Vagina (tissue), 2 donors: ENCODE data around the gene TEX2. TPM values are rescaled to one million over a fixed set of nuclear protein-coding genes. Genes with fewer than 3 reads are reported as not detected.

Source experiments
- DNase-seq, 2 donors: peaks; one replicate each; pipeline ENCODE4 v3.0.0-alpha.2; 2017; ENCODE audit errors: extremely low spot score in 2 of 2
- H3K27ac ChIP-seq: fragments of 200-600 bp; sonication (generic); one replicate; pipeline ENCODE4 v1.5.1; 2019
- H3K27me3 ChIP-seq: fragments of 200-600 bp; sonication (generic); one replicate; pipeline ENCODE4 v1.5.1; 2019
- H3K36me3 ChIP-seq, 2 donors: fragments of 200-600 bp; sonication (generic); one replicate each; pipeline ENCODE4 v1.5.1; 2017 to 2019
- H3K4me1 ChIP-seq: fragments of 200-600 bp; sonication (generic); one replicate; pipeline ENCODE4 v1.5.1; 2019
- H3K4me3 ChIP-seq, 2 donors: fragments of 200-600 bp; sonication (generic); 1 replicate in 1 of 2; 2 replicates in 1 of 2; pipeline ENCODE4 v1.5.1; 2016 to 2019
- H3K9me3 ChIP-seq: fragments of 200-600 bp; sonication (generic); one replicate; pipeline ENCODE4 v1.5.1; 2019
- POLR2A ChIP-seq, 2 donors: fragments of 450-650 bp; IDR thresholded peaks; one replicate each; pipeline ENCODE4 v1.6.1; 2017; ENCODE audit warnings: antibody characterized with exemption in 2 of 2, mild to moderate bottlenecking in 2 of 2, moderate library complexity in 2 of 2
- POLR2AphosphoS5 ChIP-seq, 2 donors: sonication (generic); formaldehyde crosslinking; IDR thresholded peaks; one replicate each; pipeline ENCODE4 v1.9.0; 2017; ENCODE audit warnings: antibody characterized with exemption in 2 of 2, mild to moderate bottlenecking in 2 of 2, low read depth in 1 of 2; ENCODE audit not compliant: insufficient read depth in 1 of 2
- intact Hi-C: fragments of 100-400 bp; cut with DNase I; formaldehyde crosslinking; loops from one replicate; pipeline ENCODE4 v1.15.1; 2023
- total RNA-seq: library from RNA; depleted of rRNA; stranded (reverse); fragments of >200 nt; gene quantifications from one replicate; pipeline ENCODE4 v1.2.3, GENCODE V29; 2016
- TF ChIP-seq, protein P1 (sequence below), 3 experiments: fragments of 450-650 bp in 2 of 3; fragments of 200-600 bp in 1 of 3; sonication (generic) in 1 of 3; IDR thresholded peaks; one replicate each; pipeline ENCODE4 v1.5.1; 2017 to 2019; ENCODE audit warnings: antibody characterized with exemption in 3 of 3, mild to moderate bottlenecking in 2 of 3, moderate library complexity in 2 of 3

Gene TEX2
- total RNA-seq, 1 donor from 2014 or later: 32.4 TPM

DNA sequence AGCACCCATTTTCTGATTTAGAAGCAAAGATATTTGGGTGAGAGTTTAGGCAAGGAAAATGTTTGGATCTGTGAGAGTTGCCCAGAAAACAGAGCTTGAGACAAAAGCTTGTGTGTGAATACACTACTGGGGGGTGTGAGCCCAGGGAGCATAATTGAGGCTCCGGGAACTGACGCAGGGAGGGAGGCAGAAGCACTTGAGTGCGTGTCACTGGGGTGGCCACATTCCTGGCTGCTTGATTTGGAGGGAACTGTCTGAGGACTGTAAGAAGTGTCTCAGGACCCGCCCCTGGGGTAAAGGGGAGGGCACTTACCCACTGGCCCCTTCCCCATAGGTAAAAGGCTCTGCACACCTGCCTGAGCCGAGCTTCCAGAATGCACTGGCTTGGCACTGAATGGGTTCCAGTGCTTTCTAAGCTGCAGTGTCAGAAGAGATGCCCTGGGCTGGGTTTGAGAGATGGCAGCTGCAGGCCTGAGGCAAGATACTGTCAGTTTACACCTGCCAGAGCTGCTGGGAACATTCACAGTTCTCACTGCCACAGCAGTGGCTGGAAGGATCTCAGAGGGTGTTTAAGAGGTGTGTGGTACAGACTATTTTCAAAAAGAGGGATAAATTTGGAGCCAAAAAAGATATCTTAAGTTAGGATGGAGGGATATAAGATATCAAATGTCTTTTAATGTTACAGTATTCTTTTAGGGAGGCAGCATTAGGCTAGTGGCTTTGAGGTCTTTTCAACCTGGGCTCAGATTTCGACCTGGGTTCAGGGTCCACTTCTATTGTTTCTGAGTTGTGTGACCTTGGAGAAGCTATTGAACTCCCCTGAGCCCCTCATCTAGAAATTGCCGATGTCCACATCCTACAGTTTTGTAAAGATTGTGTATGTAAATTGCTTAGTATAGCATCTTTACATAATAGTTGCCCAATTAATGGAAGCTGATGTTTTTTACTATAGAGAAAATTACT, 6.9 kb upstream of the TEX2 start:
- H3K27ac ChIP-seq: no peak overlapping the region
- H3K27me3 ChIP-seq: no peaks in the 10 kb centered on the region
- intact Hi-C loops: no loop called here
- no peaks in the 10 kb centered on the region for H3K9me3 ChIP-seq
- no peak for TF ChIP-seq POLR2A (IDR thresholded peaks at IDR 0.05)
- TF ChIP-seq, protein P1, sequence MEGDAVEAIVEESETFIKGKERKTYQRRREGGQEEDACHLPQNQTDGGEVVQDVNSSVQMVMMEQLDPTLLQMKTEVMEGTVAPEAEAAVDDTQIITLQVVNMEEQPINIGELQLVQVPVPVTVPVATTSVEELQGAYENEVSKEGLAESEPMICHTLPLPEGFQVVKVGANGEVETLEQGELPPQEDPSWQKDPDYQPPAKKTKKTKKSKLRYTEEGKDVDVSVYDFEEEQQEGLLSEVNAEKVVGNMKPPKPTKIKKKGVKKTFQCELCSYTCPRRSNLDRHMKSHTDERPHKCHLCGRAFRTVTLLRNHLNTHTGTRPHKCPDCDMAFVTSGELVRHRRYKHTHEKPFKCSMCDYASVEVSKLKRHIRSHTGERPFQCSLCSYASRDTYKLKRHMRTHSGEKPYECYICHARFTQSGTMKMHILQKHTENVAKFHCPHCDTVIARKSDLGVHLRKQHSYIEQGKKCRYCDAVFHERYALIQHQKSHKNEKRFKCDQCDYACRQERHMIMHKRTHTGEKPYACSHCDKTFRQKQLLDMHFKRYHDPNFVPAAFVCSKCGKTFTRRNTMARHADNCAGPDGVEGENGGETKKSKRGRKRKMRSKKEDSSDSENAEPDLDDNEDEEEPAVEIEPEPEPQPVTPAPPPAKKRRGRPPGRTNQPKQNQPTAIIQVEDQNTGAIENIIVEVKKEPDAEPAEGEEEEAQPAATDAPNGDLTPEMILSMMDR (IDR thresholded peaks at IDR 0.05): no peak
- TF ChIP-seq POLR2AphosphoS5 (IDR thresholded peaks at IDR 0.05; ENCODE audit: insufficient read depth in 1 of 2, low read depth in 1 of 2): no peak
- no peak for DNase-seq
- H3K4me1 ChIP-seq: no peaks in the 10 kb centered on the region
- no peak overlapping the region for H3K4me3 ChIP-seq
- no peaks in the 10 kb centered on the region for H3K36me3 ChIP-seq

DNA sequence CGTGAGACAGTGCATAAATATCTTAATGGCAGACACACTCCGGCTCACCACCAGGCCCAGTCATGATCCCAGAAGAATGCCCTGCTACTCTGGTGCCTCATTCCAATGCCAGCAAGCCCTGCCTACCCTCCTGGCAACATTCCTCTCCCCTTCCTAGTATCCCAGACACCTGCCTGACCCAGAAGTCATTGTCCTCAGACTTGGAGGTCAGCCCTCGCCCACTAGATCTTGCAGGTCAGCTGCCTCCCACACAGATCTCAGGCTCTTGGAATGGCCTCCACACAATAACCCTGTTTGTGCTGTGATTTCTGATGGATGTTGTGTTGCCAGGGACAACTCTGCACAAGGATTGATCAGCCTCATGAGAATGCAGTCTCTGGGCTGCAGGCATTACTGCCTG, 1.8 kb upstream of the TEX2 start:
- H3K4me3 ChIP-seq: no peak overlapping the region
- no peak overlapping the region for H3K27ac ChIP-seq
- peaks cover 23% of the 10 kb centered on the region for H3K4me1 ChIP-seq
- DNase-seq: no peak
- no peak for TF ChIP-seq POLR2A (IDR thresholded peaks at IDR 0.05)
- H3K9me3 ChIP-seq: no peaks in the 10 kb centered on the region
- intact Hi-C loops: loop anchor here (5.0 kb wide), 1 partner anchor 118 kb away; no protein-coding TSS in a partner anchor
- no peaks in the 10 kb centered on the region for H3K36me3 ChIP-seq
- H3K27me3 ChIP-seq: no peaks in the 10 kb centered on the region

DNA sequence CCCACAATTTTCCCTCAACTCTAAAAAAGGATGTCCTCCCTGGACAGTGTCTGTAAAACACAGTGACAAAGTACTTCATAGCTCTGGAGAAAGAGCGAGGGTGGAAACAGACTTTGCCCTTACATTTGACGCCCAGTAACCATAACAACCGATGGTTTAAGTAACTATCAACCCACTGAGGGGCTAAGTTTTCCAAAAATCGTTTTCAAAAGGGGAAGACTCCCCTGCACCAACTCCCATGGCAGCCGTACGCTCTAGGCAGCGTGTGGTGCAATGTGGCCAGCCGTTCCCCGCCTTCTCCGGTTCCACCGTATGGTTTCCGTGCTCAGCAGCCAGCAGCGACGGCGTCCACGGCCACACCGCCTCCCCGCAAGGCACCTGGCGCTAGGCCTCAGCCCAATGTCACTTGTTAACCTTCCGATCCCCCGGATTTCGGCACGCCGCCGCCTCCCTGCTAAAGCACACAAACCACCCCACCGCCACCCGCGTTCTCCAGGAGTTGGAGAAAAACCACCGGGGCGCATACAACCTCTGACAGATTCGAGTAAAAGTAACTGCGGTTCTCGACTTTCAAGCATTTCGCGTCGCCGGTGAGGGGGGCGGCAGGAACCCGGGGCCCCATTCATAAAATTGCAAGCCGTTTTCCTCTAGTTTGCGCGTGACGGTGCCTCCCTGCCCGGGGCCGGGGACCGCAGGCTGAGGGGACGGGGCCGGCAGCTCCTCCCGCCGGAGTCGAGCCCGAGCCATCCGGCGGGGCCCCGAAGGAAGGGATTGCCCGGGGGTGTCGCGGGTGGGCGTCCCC, 661 bp downstream of the TEX2 start:
- peak overlapping the region; percentile 95 for H3K27ac ChIP-seq
- H3K9me3 ChIP-seq: no peaks in the 10 kb centered on the region
- intact Hi-C loops: loop anchor here (5.0 kb wide), 1 partner anchor 115 kb away; no protein-coding TSS in a partner anchor
- no peak for DNase-seq
- TF ChIP-seq, protein P1 (IDR thresholded peaks at IDR 0.05): no peak
- TF ChIP-seq POLR2AphosphoS5 (IDR thresholded peaks at IDR 0.05; ENCODE audit: insufficient read depth in 1 of 2, low read depth in 1 of 2): peak in 1 of 2 donors; percentile 47
- no peaks in the 10 kb centered on the region for H3K36me3 ChIP-seq
- H3K27me3 ChIP-seq: no peaks in the 10 kb centered on the region
- H3K4me3 ChIP-seq: peak overlapping the region; percentile 74 to 98
- H3K4me1 ChIP-seq: peaks cover 42% of the 10 kb centered on the region

DNA sequence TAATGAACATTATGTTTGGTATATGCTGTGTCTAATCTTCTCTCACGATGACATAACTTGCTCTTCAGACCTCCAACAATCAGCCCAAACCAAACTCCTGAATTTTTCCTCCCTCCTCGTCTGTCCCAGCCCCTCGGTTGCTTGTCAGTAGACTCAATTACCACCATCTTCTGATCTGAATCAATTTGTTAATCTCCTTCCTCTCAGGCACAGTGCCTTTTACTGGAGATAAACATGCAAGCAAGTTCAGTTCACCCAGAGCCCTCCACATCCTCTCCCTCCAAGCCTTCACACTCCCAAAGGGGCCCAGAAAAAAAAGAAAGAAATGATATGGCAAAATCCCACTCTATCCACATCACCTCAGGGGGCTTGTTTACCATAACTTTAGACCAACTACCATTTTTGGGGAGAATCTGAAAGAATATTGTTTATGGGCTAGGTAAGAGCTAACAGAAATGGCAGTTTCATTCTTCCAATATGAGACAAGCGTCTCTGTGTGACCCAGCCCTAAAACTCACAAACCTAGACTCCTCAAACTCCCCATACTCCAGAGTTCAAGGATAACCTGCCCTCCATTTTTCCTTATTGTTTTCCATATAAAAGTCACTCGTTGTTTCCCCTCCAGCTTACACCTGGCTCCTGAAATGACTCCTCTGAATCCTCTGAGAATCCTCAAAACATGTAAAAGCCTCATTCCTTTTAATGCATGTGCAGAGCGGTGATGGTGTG, 1.5 kb downstream of the TEX2 start:
- peak overlapping the region; percentile 74 to 98 for H3K4me3 ChIP-seq
- intact Hi-C loops: loop anchor here (5.0 kb wide), 1 partner anchor 114 kb away; no protein-coding TSS in a partner anchor
- TF ChIP-seq POLR2A (IDR thresholded peaks at IDR 0.05): no peak
- TF ChIP-seq POLR2AphosphoS5 (IDR thresholded peaks at IDR 0.05; ENCODE audit: insufficient read depth in 1 of 2, low read depth in 1 of 2): no peak
- no peaks in the 10 kb centered on the region for H3K27me3 ChIP-seq
- no peaks in the 10 kb centered on the region for H3K36me3 ChIP-seq
- H3K9me3 ChIP-seq: no peaks in the 10 kb centered on the region
- peak overlapping the region; percentile 95 for H3K27ac ChIP-seq
- peaks cover 42% of the 10 kb centered on the region for H3K4me1 ChIP-seq
- DNase-seq: no peak

DNA sequence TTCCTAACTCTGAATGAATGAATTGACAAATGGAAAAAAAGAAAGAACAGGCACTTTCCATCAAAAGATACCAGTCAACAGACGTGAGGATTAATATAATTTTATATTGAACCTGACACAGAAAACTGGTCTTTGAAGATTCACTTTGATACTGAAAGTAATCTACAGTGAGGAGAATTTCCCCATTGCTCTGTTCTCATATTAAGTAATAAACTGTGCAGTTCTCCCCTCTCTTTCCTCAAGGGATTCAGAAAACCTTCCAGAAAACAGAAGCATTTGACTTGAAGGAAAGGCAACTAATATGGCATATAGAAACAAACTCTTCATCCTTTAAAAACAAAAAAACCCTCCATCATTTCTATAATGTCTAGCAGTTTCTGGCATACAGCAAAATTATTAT, 2.2 kb downstream of the TEX2 start:
- no peak for DNase-seq
- Histone ChIP-seq H3K27ac (no peak overlapping the region), H3K27me3 (no peaks in the 10 kb centered on the region), H3K36me3 (no peaks in the 10 kb centered on the region), H3K4me3 (no peak overlapping the region), H3K9me3 (no peaks in the 10 kb centered on the region), H3K4me1 (peaks cover 42% of the 10 kb centered on the region)
- TF ChIP-seq POLR2A (IDR thresholded peaks at IDR 0.05): no peak
- TF ChIP-seq, protein P1 (IDR thresholded peaks at IDR 0.05): no peak
- TF ChIP-seq POLR2AphosphoS5 (IDR thresholded peaks at IDR 0.05; ENCODE audit: insufficient read depth in 1 of 2, low read depth in 1 of 2): no peak
- intact Hi-C loops: loop anchor here (5.0 kb wide), 1 partner anchor 114 kb away; no protein-coding TSS in a partner anchor
